Spleen (tissue), 13 donors: Measurements from ENCODE around the gene DMRT2. TPM values are rescaled to one million over a fixed set of nuclear protein-coding genes. Genes with fewer than 3 reads are reported as not detected.

Experiments
- DNase-seq: peaks from one replicate; pipeline ENCODE4 v3.0.0-alpha.2; 2020
- H3K27ac ChIP-seq, 8 donors: fragments of 200-600 bp; sonication (generic) in 7 of 8; 1 replicate in 4 of 8; 2 replicates in 4 of 8; pipeline versions ENCODE4 v1.5.0 to v1.8.0; 2016 to 2021; ENCODE audit warnings: inconsistent platforms in 4 of 8, mild to moderate bottlenecking in 4 of 8, moderate library complexity in 1 of 8
- H3K27me3 ChIP-seq, 7 donors: fragments of 200-600 bp; sonication (generic) in 6 of 7; replicated peaks in 1 of 7; 1 replicate in 4 of 7; 2 replicates in 3 of 7; pipeline versions ENCODE4 v1.5.0 to v1.8.0; 2016 to 2021; ENCODE audit warnings: inconsistent platforms in 3 of 7, mild to moderate bottlenecking in 1 of 7
- H3K36me3 ChIP-seq, 6 donors: fragments of 200-600 bp; sonication (generic) in 5 of 6; 1 replicate in 4 of 6; 2 replicates in 2 of 6; pipeline versions ENCODE4 v1.5.0 to v1.8.0; 2016 to 2021; ENCODE audit warnings: inconsistent platforms in 2 of 6
- H3K4me1 ChIP-seq, 6 donors: fragments of 200-600 bp; sonication (generic) in 5 of 6; 1 replicate in 3 of 6; 2 replicates in 3 of 6; pipeline versions ENCODE4 v1.5.0 to v1.8.0; 2016 to 2021; ENCODE audit warnings: inconsistent platforms in 3 of 6
- H3K4me3 ChIP-seq, 8 donors: fragments of 200-600 bp; sonication (generic) in 7 of 8; 1 replicate in 4 of 8; 2 replicates in 4 of 8; pipeline versions ENCODE4 v1.5.0 to v1.8.0; 2016 to 2021; ENCODE audit warnings: inconsistent platforms in 4 of 8, mild to moderate bottlenecking in 4 of 8, moderate library complexity in 2 of 8
- H3K9me3 ChIP-seq, 8 donors: fragments of 200-600 bp; sonication (generic) in 7 of 8; 1 replicate in 4 of 8; 2 replicates in 4 of 8; pipeline versions ENCODE4 v1.5.0 to v1.8.0; 2016 to 2021; ENCODE audit warnings: inconsistent platforms in 4 of 8
- CTCF ChIP-seq, 11 experiments: fragments of 200-600 bp in 7 of 11; fragments of 450-650 bp in 4 of 11; sonication (generic) in 4 of 11; IDR thresholded peaks in 8 of 11; conservative IDR thresholded peaks in 3 of 11; 1 replicate in 7 of 11; 2 replicates in 4 of 11; pipeline versions ENCODE4 v1.4.0 to v1.8.0; 2016 to 2021; ENCODE audit warnings: antibody characterized with exemption in 11 of 11, inconsistent platforms in 4 of 11, mild to moderate bottlenecking in 1 of 11
- POLR2A ChIP-seq, 3 donors: fragments of 450-650 bp; IDR thresholded peaks; one replicate each; pipeline ENCODE4 v1.5.1; 2017; ENCODE audit warnings: antibody characterized with exemption in 3 of 3, mild to moderate bottlenecking in 1 of 3
- POLR2AphosphoS5 ChIP-seq, 3 donors: sonication (generic); formaldehyde crosslinking; IDR thresholded peaks; one replicate each; pipeline ENCODE4 v1.5.1; 2017; ENCODE audit warnings: antibody characterized with exemption in 3 of 3
- WGBS, 5 donors: extraction: QIAGEN DNeasy Blood & Tissue Kit in 3 of 5; methylation state at CpG; one replicate each; pipeline versions ENCODE4 v1.1.5 to v1.1.7; 2013 to 2018; 5-methylcytosine and 5-hydroxymethylcytosine counted together
- intact Hi-C: fragments of 100-400 bp; cut with DNase I; formaldehyde crosslinking; loops from one replicate; pipeline ENCODE4 v1.15.0; 2023; ENCODE audit warnings: low total_unique reads
- long read RNA-seq, 2 donors: transcript quantifications; one replicate each; lab custom pipeline, GENCODE V29; 2026
- polyA plus RNA-seq, 3 donors: library from polyadenylated mRNA; stranded (reverse); fragments of 200-250 nt; gene quantifications; one replicate each; pipeline ENCODE4 v1.2.1, GENCODE V29; 2013
- total RNA-seq, 7 donors: library from RNA; depleted of rRNA in 3 of 7; stranded (reverse); fragments of >200 nt in 3 of 7; fragmentation: NEBNext Ultra II Directional in 4 of 7; extraction: Animal tissue kit (Norgen Biotek cat#: 25700) in 4 of 7; gene quantifications; one replicate each; pipeline versions ENCODE4 v1.1.0 to v1.2.1, GENCODE V29; 2016 to 2021
- donor health status: healthy with polysubstance abuse.
- donor health status: DM: no; HTN: no; CAD: no; lungs with moderate emphysema.
- donor health status: DM: no; HTN: no; CAD: no.
- donor health status: Bipolar disorder and iron deficiency.
- donor health status: healthy.
- donor health status: DM: no; HTN: no; CAD: no.
- donor health status: DM: yes; HTN: yes; CAD: no.

The DMRT2 gene
- total RNA-seq (not detected), polyA plus RNA-seq (not detected)
- long read RNA-seq, donor 1 = 0 reads
- long read RNA-seq, donor 2 = 0 reads

GRCh38 chr9:1050125-1050895 is at the start of gene DMRT2:
DMRT2 (plus strand) TSS chr9:1050357; CDS start chr9:1051614, 1,257 bp downstream.
- Histone ChIP-seq H3K27ac (no peak within 1 kb of the TSS), H3K4me1 (peaks cover 23 to 79% (median 67%) of the 10 kb centered on the region in 6 donors)
- intact Hi-C loops = no loop called here

GRCh38 chr9:1001838-1002237 is 48.3 kb upstream of the DMRT2 start:
- Histone ChIP-seq H3K4me3 (no peak overlapping the region), H3K36me3 (no peaks in the 10 kb centered on the region), H3K9me3 (peaks cover 0 to 12% (median 7%) of the 10 kb centered on the region in 8 donors), H3K4me1 (peaks cover 0 to 14% (median 0%) of the 10 kb centered on the region in 6 donors), H3K27me3 (peaks cover 0 to 15% (median 0%) of the 10 kb centered on the region in 7 donors), H3K27ac (no peak overlapping the region)
- WGBS, 5 donors = 88 to 93% (median 90%) methylated on average over 4 of the region's 4 CpGs
- no peak for DNase-seq
- intact Hi-C loops = loop anchor here (10.0 kb wide), 1 partner anchor 387 kb away; no protein-coding TSS in a partner anchor
- TF ChIP-seq POLR2A (IDR thresholded peaks at IDR 0.05) = no peak
- TF ChIP-seq POLR2AphosphoS5 (IDR thresholded peaks at IDR 0.05) = no peak
- no peak for TF ChIP-seq CTCF (IDR thresholded peaks at IDR 0.05 in 8 of 11, conservative IDR thresholded peaks at IDR 0.05 in 3 of 11)

More at GRCh38 chr9:1050125-1050895, at the start of gene DMRT2:
- peak in 2 of 3 donors; percentile 30 to 37 for TF ChIP-seq POLR2AphosphoS5 (IDR thresholded peaks at IDR 0.05)
- TF ChIP-seq POLR2A (IDR thresholded peaks at IDR 0.05) = no peak
- TF ChIP-seq CTCF (IDR thresholded peaks at IDR 0.05 in 8 of 11, conservative IDR thresholded peaks at IDR 0.05 in 3 of 11) = no peak
- no peak for DNase-seq
- no peaks in the 10 kb centered on the region for H3K36me3 ChIP-seq
- peaks cover 17 to 100% (median 100%) of the 10 kb centered on the region in 7 donors for H3K27me3 ChIP-seq
- peaks cover 0 to 27% (median 0%) of the 10 kb centered on the region in 8 donors for H3K9me3 ChIP-seq
- 4 to 10% (median 5%) methylated on average over 17 to 48 of the region's 48 CpGs for WGBS, 5 donors
- H3K4me3 ChIP-seq = peak within 1 kb of the TSS in 5 of 8 donors; percentile 9 to 56 (median 16)

- Histone ChIP-seq H3K27ac (no peak overlapping the region), H3K36me3 (no peaks in the 10 kb centered on the region), H3K4me3 (no peak overlapping the region), H3K27me3 (peaks cover 0 to 18% (median 0%) of the 10 kb centered on the region in 7 donors), H3K9me3 (peaks cover 0 to 7% (median 7%) of the 10 kb centered on the region in 8 donors), H3K4me1 (peaks cover 0 to 14% (median 0%) of the 10 kb centered on the region in 6 donors)
- TF ChIP-seq POLR2A (IDR thresholded peaks at IDR 0.05) (no peak), CTCF (IDR thresholded peaks at IDR 0.05 in 8 of 11, conservative IDR thresholded peaks at IDR 0.05 in 3 of 11) (no peak), POLR2AphosphoS5 (IDR thresholded peaks at IDR 0.05) (no peak)
- WGBS, 5 donors = 84 to 95% (median 90%) methylated on average over 2 of the region's 2 CpGs
- intact Hi-C loops = loop anchor here (10.0 kb wide), 1 partner anchor 388 kb away; no protein-coding TSS in a partner anchor
- DNase-seq = no peak
These were observed 47.5 kb upstream of the DMRT2 start for GRCh38 chr9:1002678-1003077.
